Chondrocyte (in vitro differentiated cells): ENCODE measurements around the gene AGER. TPM values are rescaled to one million over a fixed set of nuclear protein-coding genes. Genes with fewer than 3 reads are reported as not detected.

Experiments
- DNase-seq: peaks from one replicate; pipeline ENCODE4 v3.0.0; 2021; ENCODE audit warnings: mixed read lengths, low spot score
- H3K27ac Mint-ChIP-seq: one replicate; pipeline ENCODE4 v1.8.0; 2021; ENCODE audit warnings: mild to moderate bottlenecking, moderate library complexity, mixed read lengths; ENCODE audit not compliant: unreplicated experiment
- H3K27me3 Mint-ChIP-seq: 2 replicates; pipeline ENCODE4 v1.8.0; 2021; ENCODE audit warnings: low read depth, mixed read lengths
- H3K36me3 Mint-ChIP-seq: 2 replicates; pipeline ENCODE4 v1.8.0; 2021; ENCODE audit warnings: low read depth, mixed read lengths
- H3K4me1 Mint-ChIP-seq: 2 replicates; pipeline ENCODE4 v1.8.0; 2021; ENCODE audit warnings: low read depth, mild to moderate bottlenecking, mixed read lengths
- H3K4me3 Mint-ChIP-seq: one replicate; pipeline ENCODE4 v1.8.0; 2021; ENCODE audit warnings: mild to moderate bottlenecking, moderate library complexity, mixed read lengths; ENCODE audit not compliant: unreplicated experiment
- H3K9me3 Mint-ChIP-seq: 2 replicates; pipeline ENCODE4 v1.8.0; 2021; ENCODE audit warnings: low read depth, mixed read lengths
- CTCF ChIP-seq: fragments of 200-600 bp; sonication (generic); IDR thresholded peaks from 2 replicates; pipeline ENCODE4 v1.5.0; 2021; ENCODE audit warnings: antibody characterized with exemption, mild to moderate bottlenecking, moderate library complexity
- total RNA-seq: library from RNA; stranded (reverse); gene quantifications from 3 replicates; pipeline ENCODE4 v1.2.1, GENCODE V29; 2021

Gene AGER
- total RNA-seq, 1 donor from 2014 or later: 2.6 TPM

DNA sequence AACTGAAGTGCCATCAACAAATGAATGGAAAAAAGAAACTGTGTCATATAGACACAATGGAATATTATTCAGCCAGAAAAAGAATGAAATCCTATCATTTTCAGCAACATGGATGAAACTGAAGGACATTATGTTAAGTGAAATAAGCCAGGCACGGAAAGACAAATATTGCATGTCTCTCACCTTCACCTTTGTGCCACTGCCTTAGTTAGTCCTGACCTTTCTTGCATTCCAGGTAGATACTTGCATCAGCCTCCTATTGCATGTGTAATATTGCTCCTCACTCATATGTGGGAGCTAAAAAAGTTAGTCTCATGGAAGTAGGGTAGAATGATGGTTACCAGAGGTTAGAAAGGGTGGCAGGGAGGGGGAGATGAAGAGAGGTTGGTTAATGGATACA lies 24.9 kb upstream of the AGER start:
- Mint-ChIP-seq H3K4me1 (no peaks in the 10 kb centered on the region), H3K27ac (no peak overlapping the region), H3K27me3 (peaks cover 14% of the 10 kb centered on the region), H3K4me3 (no peak overlapping the region), H3K9me3 (peaks cover 6% of the 10 kb centered on the region), H3K36me3 (no peaks in the 10 kb centered on the region)
- DNase-seq: no peak
- no peak for TF ChIP-seq CTCF

DNA sequence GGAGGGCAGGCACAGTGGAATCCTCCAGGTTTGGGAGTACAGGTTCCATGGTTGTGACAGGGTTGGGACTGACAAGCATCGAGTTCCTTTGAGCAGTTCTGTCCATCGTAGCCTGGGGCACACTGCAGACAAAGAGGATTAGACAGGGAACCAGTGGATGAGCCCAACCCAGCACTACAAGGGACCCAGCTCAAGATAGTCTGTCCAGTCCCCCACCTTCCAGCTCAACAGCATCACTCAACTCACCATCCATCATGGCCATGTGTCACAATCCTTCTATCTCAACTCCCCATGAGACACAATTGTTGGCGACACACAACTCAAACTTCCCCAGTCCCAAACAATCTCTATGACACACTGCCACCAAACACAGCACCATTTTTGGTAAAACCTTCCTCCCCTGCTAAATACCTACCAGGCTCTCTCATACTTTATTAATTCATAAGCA lies 20.2 kb upstream of the AGER start:
- no peak for DNase-seq
- peaks cover 6% of the 10 kb centered on the region for H3K9me3 Mint-ChIP-seq
- no peak overlapping the region for H3K27ac Mint-ChIP-seq
- H3K27me3 Mint-ChIP-seq: peaks cover 14% of the 10 kb centered on the region
- TF ChIP-seq CTCF: no peak
- H3K4me3 Mint-ChIP-seq: no peak overlapping the region
- H3K4me1 Mint-ChIP-seq: peaks cover 7% of the 10 kb centered on the region
- no peaks in the 10 kb centered on the region for H3K36me3 Mint-ChIP-seq

DNA sequence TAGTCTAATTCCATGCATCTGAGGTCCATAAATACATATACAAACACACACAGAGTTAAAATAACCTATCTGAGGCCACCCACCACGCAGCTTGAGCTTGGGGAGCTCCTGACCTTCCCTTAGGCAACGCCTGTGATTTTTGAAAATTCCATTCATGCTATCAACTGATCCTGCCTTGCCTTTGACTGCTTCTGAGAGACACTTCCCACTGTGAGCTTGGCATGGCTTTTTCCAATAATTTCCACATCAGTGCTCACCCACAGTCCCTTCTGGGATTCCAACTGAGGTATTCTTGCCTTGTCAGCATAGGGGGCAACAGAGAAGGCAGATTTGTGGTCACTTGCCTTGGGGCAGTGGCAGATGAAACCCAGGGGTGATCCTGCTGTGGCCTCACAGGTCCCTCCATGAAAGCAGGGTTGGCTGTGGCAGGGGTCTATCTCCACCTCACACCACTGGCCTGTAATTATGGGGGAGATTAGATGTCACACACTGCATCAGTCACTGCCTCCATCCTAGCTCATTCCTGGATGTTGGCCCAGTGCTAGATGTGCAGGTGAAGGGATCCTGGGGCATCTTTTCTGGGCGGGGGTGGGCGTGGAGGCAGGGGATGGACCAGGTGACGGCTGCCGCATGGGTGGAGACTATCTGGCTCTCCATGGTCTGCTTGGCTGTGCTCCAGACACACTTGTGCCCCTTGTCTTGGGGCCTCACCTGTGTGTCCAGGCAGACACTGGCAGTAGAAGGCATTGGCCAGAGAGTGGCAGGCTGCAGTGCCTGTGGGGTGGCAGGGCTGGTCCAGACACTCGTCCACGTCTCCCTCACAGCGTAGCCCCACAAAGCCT lies 19.6 kb upstream of the AGER start:
- H3K27ac Mint-ChIP-seq: no peak overlapping the region
- H3K9me3 Mint-ChIP-seq: peaks cover 6% of the 10 kb centered on the region
- H3K4me3 Mint-ChIP-seq: no peak overlapping the region

GRCh38 chr6:32202186-32202585 lies 18.1 kb upstream of the AGER start:
- no peak for DNase-seq
- H3K4me3 Mint-ChIP-seq: no peak overlapping the region
- H3K27ac Mint-ChIP-seq: no peak overlapping the region
- H3K4me1 Mint-ChIP-seq: peaks cover 7% of the 10 kb centered on the region
- H3K9me3 Mint-ChIP-seq: peaks cover 6% of the 10 kb centered on the region
- H3K36me3 Mint-ChIP-seq: no peaks in the 10 kb centered on the region
- no peak for TF ChIP-seq CTCF
- H3K27me3 Mint-ChIP-seq: peaks cover 6% of the 10 kb centered on the region

More for the DNA sequence above, 19.6 kb upstream of the AGER start:
- no peaks in the 10 kb centered on the region for H3K36me3 Mint-ChIP-seq
- no peak for TF ChIP-seq CTCF
- H3K4me1 Mint-ChIP-seq: peaks cover 7% of the 10 kb centered on the region
- no peak for DNase-seq
- H3K27me3 Mint-ChIP-seq: peaks cover 11% of the 10 kb centered on the region

GRCh38 chr6:32200711-32201475 lies 16.8 kb upstream of the AGER start:
- no peak for DNase-seq
- no peak overlapping the region for H3K4me3 Mint-ChIP-seq
- no peak overlapping the region for H3K27ac Mint-ChIP-seq
- H3K27me3 Mint-ChIP-seq: peaks cover 6% of the 10 kb centered on the region
- H3K4me1 Mint-ChIP-seq: peaks cover 17% of the 10 kb centered on the region
- H3K36me3 Mint-ChIP-seq: no peaks in the 10 kb centered on the region
- H3K9me3 Mint-ChIP-seq: no peaks in the 10 kb centered on the region
- TF ChIP-seq CTCF: no peak
